ENCODE data around the gene EPB41L4A. TPM values are rescaled to one million over a fixed set of nuclear protein-coding genes. Genes with fewer than 3 reads are reported as not detected.

EPB41L4A gene
- total RNA-seq, 1 experiment from 2014 or later: 0.87 TPM

- Histone ChIP-seq H3K9me3 (ENCODE audit: control insufficient read depth, insufficient read depth, low read depth, low read length) (no peaks in the 10 kb centered on the region), H3K27me3 (ENCODE audit: control insufficient read depth, insufficient read depth, low read length) (peaks cover 31% of the 10 kb centered on the region), H3K27ac (ENCODE audit: low read length) (no peak overlapping the region), H3K4me3 (ENCODE audit: low read depth in 2 of 2, low read length in 2 of 2) (no peak overlapping the region), H3K36me3 (ENCODE audit: control insufficient read depth, insufficient read depth, low read length) (no peaks in the 10 kb centered on the region), H3K4me1 (ENCODE audit: control insufficient read depth, insufficient read depth, low read length) (no peaks in the 10 kb centered on the region)
- ChIA-PET POLR2A (no interaction called here), CTCF (no interaction called here)
- intact Hi-C loops (cut with micrococcal nuclease; ENCODE audit: unreplicated experiment): no loop called here
- in situ Hi-C loops (cut with HindIII; ENCODE audit: low pct_unique_long_range_greater_than_20kb, low sequenced_read_pairs): no loop called here
- TF ChIP-seq CTCF (IDR thresholded peaks at IDR 0.05) (no peak), SIN3A (IDR thresholded peaks at IDR 0.05; ENCODE audit: borderline replicate concordance, insufficient read depth, low read depth, low read length) (no peak), REST (IDR thresholded peaks at IDR 0.05; ENCODE audit: insufficient read depth in 1 of 2, low read depth in 2 of 2, low read length in 1 of 2) (no peak), TCF7L2 (IDR thresholded peaks at IDR 0.05; ENCODE audit: low read depth, low read length) (no peak), POLR2AphosphoS5 (IDR thresholded peaks at IDR 0.05; ENCODE audit: low read depth, low read length) (no peak)
- ATAC-seq: no peak
- no TSS peak for BruUV-seq (replicated peaks)
- no peak for DNase-seq (ENCODE audit: low read depth, low spot score)
Measured at GRCh38 chr5:112412346-112412745, 6.7 kb downstream of the EPB41L4A start.

GRCh38 chr5:112411903-112412302 is 7.2 kb downstream of the EPB41L4A start:
- ATAC-seq: no peak
- H3K9me3 ChIP-seq (ENCODE audit: control insufficient read depth, insufficient read depth, low read depth, low read length): no peaks in the 10 kb centered on the region
- in situ Hi-C loops (cut with HindIII; ENCODE audit: low pct_unique_long_range_greater_than_20kb, low sequenced_read_pairs) (no loop called here), intact Hi-C loops (cut with micrococcal nuclease; ENCODE audit: unreplicated experiment) (no loop called here)
- no peak for DNase-seq (ENCODE audit: low read depth, low spot score)
- no peak overlapping the region for H3K27ac ChIP-seq (ENCODE audit: low read length)
- no TSS peak for BruUV-seq (replicated peaks)
- POLR2A ChIA-PET: no interaction called here
- H3K4me3 ChIP-seq (ENCODE audit: low read depth in 2 of 2, low read length in 2 of 2): no peak overlapping the region
- CTCF ChIA-PET: no interaction called here
- H3K36me3 ChIP-seq (ENCODE audit: control insufficient read depth, insufficient read depth, low read length): no peaks in the 10 kb centered on the region
- TF ChIP-seq REST (IDR thresholded peaks at IDR 0.05; ENCODE audit: insufficient read depth in 1 of 2, low read depth in 2 of 2, low read length in 1 of 2) (no peak), SIN3A (IDR thresholded peaks at IDR 0.05; ENCODE audit: borderline replicate concordance, insufficient read depth, low read depth, low read length) (no peak), TCF7L2 (IDR thresholded peaks at IDR 0.05; ENCODE audit: low read depth, low read length) (no peak), CTCF (IDR thresholded peaks at IDR 0.05) (no peak), POLR2AphosphoS5 (IDR thresholded peaks at IDR 0.05; ENCODE audit: low read depth, low read length) (no peak)
- peaks cover 26% of the 10 kb centered on the region for H3K27me3 ChIP-seq (ENCODE audit: control insufficient read depth, insufficient read depth, low read length)
- no peaks in the 10 kb centered on the region for H3K4me1 ChIP-seq (ENCODE audit: control insufficient read depth, insufficient read depth, low read length)
